ENCODE results near the gene CEP170.

- TF ChIP-seq, protein P1, sequence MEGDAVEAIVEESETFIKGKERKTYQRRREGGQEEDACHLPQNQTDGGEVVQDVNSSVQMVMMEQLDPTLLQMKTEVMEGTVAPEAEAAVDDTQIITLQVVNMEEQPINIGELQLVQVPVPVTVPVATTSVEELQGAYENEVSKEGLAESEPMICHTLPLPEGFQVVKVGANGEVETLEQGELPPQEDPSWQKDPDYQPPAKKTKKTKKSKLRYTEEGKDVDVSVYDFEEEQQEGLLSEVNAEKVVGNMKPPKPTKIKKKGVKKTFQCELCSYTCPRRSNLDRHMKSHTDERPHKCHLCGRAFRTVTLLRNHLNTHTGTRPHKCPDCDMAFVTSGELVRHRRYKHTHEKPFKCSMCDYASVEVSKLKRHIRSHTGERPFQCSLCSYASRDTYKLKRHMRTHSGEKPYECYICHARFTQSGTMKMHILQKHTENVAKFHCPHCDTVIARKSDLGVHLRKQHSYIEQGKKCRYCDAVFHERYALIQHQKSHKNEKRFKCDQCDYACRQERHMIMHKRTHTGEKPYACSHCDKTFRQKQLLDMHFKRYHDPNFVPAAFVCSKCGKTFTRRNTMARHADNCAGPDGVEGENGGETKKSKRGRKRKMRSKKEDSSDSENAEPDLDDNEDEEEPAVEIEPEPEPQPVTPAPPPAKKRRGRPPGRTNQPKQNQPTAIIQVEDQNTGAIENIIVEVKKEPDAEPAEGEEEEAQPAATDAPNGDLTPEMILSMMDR (IDR thresholded peaks at IDR 0.05; ENCODE audit: low read length): no peak
- no peak for TF ChIP-seq EZH2 (IDR thresholded peaks at IDR 0.05; ENCODE audit: borderline replicate concordance, low read length)
These were observed 8.2 kb downstream of the CEP170 start for GRCh38 chr1:243246916-243247315.
